Endodermal cell (in vitro differentiated cells): Measurements from ENCODE around the gene FAM216A. TPM values are rescaled to one million over a fixed set of nuclear protein-coding genes. Genes with fewer than 3 reads are reported as not detected.

Source experiments
- DNase-seq: peaks from one replicate; pipeline ENCODE4 v3.0.0-alpha.2; 2017
- H3K27ac ChIP-seq: 2 replicates; pipeline ENCODE4 v1.5.1; 2013; ENCODE audit warnings: mild to moderate bottlenecking, low read depth, low read length, moderate library complexity
- H3K27me3 ChIP-seq: 2 replicates; pipeline ENCODE4 v1.6.1; 2013; ENCODE audit warnings: mild to moderate bottlenecking, low read length, moderate library complexity; ENCODE audit not compliant: insufficient read depth, control insufficient read depth, poor library complexity, severe bottlenecking
- H3K36me3 ChIP-seq: 2 replicates; pipeline ENCODE4 v1.7.0; 2013; ENCODE audit warnings: mild to moderate bottlenecking, low read length, moderate library complexity; ENCODE audit not compliant: control insufficient read depth, insufficient read depth
- H3K4me1 ChIP-seq: one replicate; pipeline ENCODE4 v1.7.0; 2013; ENCODE audit warnings: low read length; ENCODE audit not compliant: control insufficient read depth, insufficient read depth
- H3K4me3 ChIP-seq: 2 replicates; pipeline ENCODE4 v1.5.1; 2013; ENCODE audit warnings: mild to moderate bottlenecking, low read length, moderate library complexity
- H3K9ac ChIP-seq: 2 replicates; pipeline ENCODE4 v1.6.1; 2013; ENCODE audit warnings: mild to moderate bottlenecking, low read length, moderate library complexity; ENCODE audit not compliant: poor library complexity, severe bottlenecking; ENCODE audit errors: extremely low read depth
- H3K9me3 ChIP-seq: 2 replicates; pipeline ENCODE4 v1.6.1; 2013; ENCODE audit warnings: mild to moderate bottlenecking, low read length, moderate library complexity; ENCODE audit not compliant: control insufficient read depth
- H3K27ac Mint-ChIP-seq: 2 replicates; pipeline ENCODE4 v1.8.0; 2020; ENCODE audit warnings: mixed read lengths
- H3K27me3 Mint-ChIP-seq: 2 replicates; pipeline ENCODE4 v1.8.0; 2021; ENCODE audit warnings: mild to moderate bottlenecking, mixed read lengths; ENCODE audit not compliant: insufficient read depth
- H3K36me3 Mint-ChIP-seq: 2 replicates; pipeline ENCODE4 v1.8.0; 2020; ENCODE audit warnings: low read depth, mixed read lengths
- H3K4me1 Mint-ChIP-seq: 2 replicates; pipeline ENCODE4 v1.8.0; 2020; ENCODE audit warnings: mixed read lengths
- H3K4me3 Mint-ChIP-seq: 2 replicates; pipeline ENCODE4 v1.8.0; 2020; ENCODE audit warnings: mild to moderate bottlenecking, moderate library complexity, mixed read lengths
- H3K9me3 Mint-ChIP-seq: 2 replicates; pipeline ENCODE4 v1.8.0; 2020; ENCODE audit warnings: mild to moderate bottlenecking, mixed read lengths
- CTCF ChIP-seq: fragments of 200-600 bp; sonication (generic); conservative IDR thresholded peaks from 2 replicates; pipeline ENCODE4 v1.5.0; 2021; ENCODE audit warnings: antibody characterized with exemption, mild to moderate bottlenecking
- WGBS, 2 experiments: methylation state at CpG; one replicate each; pipeline versions ENCODE4 v1.1.5 to v1.1.7; 2013; ENCODE audit warnings: missing lambda C conversion rate in 2 of 2, mixed read lengths in 1 of 2; ENCODE audit not compliant: insufficient coverage in 1 of 2, insufficient read length in 1 of 2; 5-methylcytosine and 5-hydroxymethylcytosine counted together
- total RNA-seq, 2 donors: library from RNA; stranded (reverse); fragmentation: NEBNext Ultra II Directional in 1 of 2; extraction: Animal tissue kit (Norgen Biotek cat#: 25700) in 1 of 2; gene quantifications; 2 replicates in 1 of 2; 3 replicates in 1 of 2; pipeline ENCODE4 v1.2.1, GENCODE V29; 2021

FAM216A gene
- total RNA-seq, 2 donors from 2014 or later = 5.5 to 7.2 TPM

DNA sequence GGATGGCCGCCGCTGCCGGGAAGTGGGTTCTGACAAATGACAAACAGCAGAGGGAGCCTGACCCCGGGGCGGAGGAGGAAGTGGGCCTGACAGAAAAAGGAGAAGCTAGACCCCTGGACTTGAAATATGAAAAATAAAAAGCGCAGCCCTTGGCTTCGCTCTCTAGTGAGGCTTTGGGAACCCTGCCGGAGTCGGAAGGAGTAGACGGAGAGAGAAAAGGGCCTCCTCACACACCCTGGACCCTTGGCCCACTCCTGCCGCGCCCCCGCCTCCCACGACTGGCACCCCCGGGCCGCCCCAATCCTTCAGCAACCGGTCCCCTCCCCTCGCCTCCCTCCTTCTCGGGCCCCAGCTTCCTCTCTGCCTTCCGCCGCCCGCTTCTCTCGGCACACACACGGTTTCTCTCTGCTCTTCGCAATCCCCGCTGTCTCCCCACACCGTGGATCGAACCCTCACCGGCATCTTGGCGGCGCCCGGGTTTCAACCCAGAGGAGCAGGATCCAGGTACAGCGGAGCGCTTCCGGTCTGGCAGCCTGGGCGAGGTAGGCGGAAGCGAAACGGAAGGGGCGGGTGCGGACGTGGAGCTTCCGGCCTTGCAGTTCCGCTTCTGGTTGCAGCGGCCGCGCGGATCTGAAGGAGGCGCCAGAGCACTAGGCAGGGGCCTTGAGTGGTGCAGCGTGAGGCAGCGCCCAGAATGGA, 18.7 kb upstream of the FAM216A start, which contains the start of gene ARPC3:
Gene ARPC3 (minus strand): TSS at position 539 of the 699 bp plus-strand sequence. CDS start 77 bp downstream, at position 462.
- peak within 1 kb of the TSS; percentile 99 for H3K4me3 Mint-ChIP-seq
- H3K4me3 ChIP-seq = peak within 1 kb of the TSS; percentile 98
- H3K27ac Mint-ChIP-seq = peak within 1 kb of the TSS; percentile 97
- peak; percentile 87 for TF ChIP-seq CTCF
- H3K4me1 Mint-ChIP-seq = peaks cover 8% of the 10 kb centered on the region
- H3K9me3 Mint-ChIP-seq = no peaks in the 10 kb centered on the region
- peaks cover 60% of the 10 kb centered on the region for H3K36me3 ChIP-seq
- H3K9me3 ChIP-seq = no peaks in the 10 kb centered on the region
- H3K27ac ChIP-seq = peak within 1 kb of the TSS; percentile 68
- 0% methylated on average over 13 to 51 of the region's 51 CpGs for WGBS, 2 experiments
- no peaks in the 10 kb centered on the region for H3K27me3 Mint-ChIP-seq
- DNase-seq = peak; percentile 100
- H3K27me3 ChIP-seq = no peaks in the 10 kb centered on the region
- H3K9ac ChIP-seq = peak within 1 kb of the TSS; percentile 96
- no peaks in the 10 kb centered on the region for H3K4me1 ChIP-seq
- peaks cover 44% of the 10 kb centered on the region for H3K36me3 Mint-ChIP-seq

DNA sequence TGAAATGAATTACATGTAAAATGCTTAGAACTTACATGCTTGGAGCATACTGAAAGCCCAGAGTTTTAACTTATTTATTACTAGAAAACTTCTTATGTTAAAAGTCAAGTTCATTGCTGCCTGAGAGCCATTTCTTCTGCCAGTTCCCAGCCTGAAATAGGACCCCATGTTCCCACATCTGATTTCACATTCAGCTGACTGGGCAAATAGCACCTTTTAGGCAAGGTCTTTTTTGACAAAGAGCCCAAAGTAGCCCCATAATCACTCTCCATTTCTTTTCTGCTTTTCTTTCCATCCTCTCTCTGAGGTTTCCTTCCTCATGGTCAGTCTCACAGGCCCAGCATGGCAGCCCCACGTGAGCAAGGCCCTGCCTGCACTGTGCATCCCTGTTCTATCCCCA, 17.4 kb upstream of the FAM216A start:
- no peak overlapping the region for H3K27ac Mint-ChIP-seq
- no peaks in the 10 kb centered on the region for H3K27me3 Mint-ChIP-seq
- no peak overlapping the region for H3K4me3 Mint-ChIP-seq
- Histone ChIP-seq H3K4me1 (no peaks in the 10 kb centered on the region), H3K27me3 (no peaks in the 10 kb centered on the region), H3K9ac (no peak overlapping the region), H3K27ac (no peak overlapping the region), H3K36me3 (peaks cover 61% of the 10 kb centered on the region), H3K4me3 (no peak overlapping the region), H3K9me3 (no peaks in the 10 kb centered on the region)
- no peak for DNase-seq
- no peak for TF ChIP-seq CTCF
- H3K36me3 Mint-ChIP-seq = peaks cover 45% of the 10 kb centered on the region
- WGBS, 2 experiments = 97 to 100% methylated on average over 1 of the region's 1 CpG
- H3K9me3 Mint-ChIP-seq = no peaks in the 10 kb centered on the region
- peaks cover 8% of the 10 kb centered on the region for H3K4me1 Mint-ChIP-seq

GRCh38 chr12:110453569-110454296, 14.9 kb upstream of the FAM216A start:
- Histone ChIP-seq H3K4me3 (no peak overlapping the region), H3K9ac (no peak overlapping the region), H3K27ac (no peak overlapping the region), H3K9me3 (no peaks in the 10 kb centered on the region), H3K27me3 (no peaks in the 10 kb centered on the region), H3K4me1 (no peaks in the 10 kb centered on the region), H3K36me3 (peaks cover 46% of the 10 kb centered on the region)
- Mint-ChIP-seq H3K27me3 (no peaks in the 10 kb centered on the region), H3K9me3 (no peaks in the 10 kb centered on the region), H3K36me3 (peaks cover 38% of the 10 kb centered on the region), H3K4me1 (peaks cover 8% of the 10 kb centered on the region), H3K4me3 (no peak overlapping the region), H3K27ac (no peak overlapping the region)
- no peak for TF ChIP-seq CTCF
- no peak for DNase-seq
- 92 to 94% methylated on average over 2 to 4 of the region's 4 CpGs for WGBS, 2 experiments
